H1 (cell line): ENCODE data around the gene CDIPT. TPM values are rescaled to one million over a fixed set of nuclear protein-coding genes. Genes with fewer than 3 reads are reported as not detected.

Experiments used
- CBX8 ChIP-seq: fragments of 300-800, 300-1000 bp; sonication (generic); IDR thresholded peaks from 2 replicates; pipeline ENCODE4 v1.7.1; 2016; ENCODE audit warnings: low read depth, low read length, borderline replicate concordance
- FOSL1 ChIP-seq: IDR thresholded peaks from 2 replicates; pipeline ENCODE4 v1.6.1; 2011; ENCODE audit warnings: mild to moderate bottlenecking, low read depth, low read length, moderate library complexity; ENCODE audit not compliant: insufficient read depth
- RXRA ChIP-seq: IDR thresholded peaks from 2 replicates; pipeline ENCODE4 v1.6.1; 2011; ENCODE audit warnings: low read depth, mild to moderate bottlenecking, low read length, moderate library complexity; ENCODE audit not compliant: insufficient read depth
- SIN3A ChIP-seq, 2 experiments: IDR thresholded peaks in 1 of 2; conservative IDR thresholded peaks in 1 of 2; 2 replicates each; pipeline ENCODE4 v1.6.1; 2011 to 2012; ENCODE audit warnings: low read length in 2 of 2, improper control_type of control experiment in 1 of 2, low read depth in 1 of 2, mild to moderate bottlenecking in 1 of 2
- SP1 ChIP-seq: IDR thresholded peaks from 2 replicates; pipeline ENCODE4 v1.6.1; 2011; ENCODE audit warnings: low read depth, low read length
- SP2 ChIP-seq: IDR thresholded peaks from 2 replicates; pipeline ENCODE4 v1.6.1; 2012; ENCODE audit warnings: mild to moderate bottlenecking, low read length, inconsistent platforms
- ZNF274 ChIP-seq: IDR thresholded peaks from 2 replicates; pipeline ENCODE4 v1.7.0; 2012; ENCODE audit warnings: low read length, borderline replicate concordance; ENCODE audit errors: extremely low read depth
- polyA plus RNA-seq, 7 experiments: library from polyadenylated mRNA; depleted of rRNA in 3 of 7; stranded (reverse) in 5 of 7; unstranded in 2 of 7; fragments of >200 nt in 5 of 7; fragments of 200-250 nt in 2 of 7; gene quantifications; 1 replicate in 5 of 7; 2 replicates in 1 of 7; 4 replicates in 1 of 7; pipeline versions ENCODE4 v1.2.1 to v1.2.3, GENCODE V29; 2011 to 2013; ENCODE audit warnings: missing spikeins in 2 of 7, mixed read lengths in 2 of 7
- total RNA-seq: library from RNA; stranded (reverse); fragmentation: NEBNext Ultra II Directional; extraction: Animal tissue kit (Norgen Biotek cat#: 25700); gene quantifications from 2 replicates; pipeline ENCODE4 v1.2.1, GENCODE V29; 2021
- TF ChIP-seq, protein P1 (sequence below): fragments of 300-600 bp; sonication (generic); IDR thresholded peaks from 2 replicates; pipeline ENCODE4 v1.7.1; 2012; ENCODE audit warnings: low read length, moderate library complexity, mild to moderate bottlenecking, inconsistent platforms; ENCODE audit not compliant: insufficient replicate concordance
- TF ChIP-seq, protein P2 (sequence below): IDR thresholded peaks from 2 replicates; pipeline ENCODE4 v1.6.1; 2012; ENCODE audit warnings: low read length, inconsistent platforms

CDIPT gene
- total and polyA plus RNA-seq, 2 of the 8 experiments (the other 6 are each of a cell fraction or from before 2014, with no cell fraction given), result 69.2 to 140 TPM

DNA sequence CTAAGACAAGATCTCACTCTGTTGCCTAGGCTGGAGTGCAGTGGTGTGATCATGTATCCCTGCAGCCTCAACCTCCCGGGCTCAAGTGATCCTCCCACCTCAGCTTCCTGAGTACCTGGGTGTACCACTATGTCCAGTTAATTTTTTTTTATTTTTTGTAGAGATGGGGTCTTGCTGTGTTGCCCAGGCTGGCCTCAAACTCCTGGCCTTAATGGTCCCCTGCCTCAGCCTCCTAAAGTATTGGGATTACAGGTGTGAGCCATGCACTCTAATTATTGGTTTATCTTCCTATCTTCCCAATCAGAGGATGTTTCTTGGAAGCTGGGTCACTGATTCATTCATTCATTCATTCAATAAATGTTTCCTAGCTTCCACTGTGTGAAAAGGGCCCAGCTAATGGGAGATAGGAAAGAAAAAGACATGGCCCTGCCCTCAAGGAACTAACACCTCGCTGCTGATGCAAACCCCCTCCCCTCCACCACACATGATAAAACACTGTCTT lies 45.7 kb upstream of the CDIPT start (continued):
- TF ChIP-seq, protein P1, sequence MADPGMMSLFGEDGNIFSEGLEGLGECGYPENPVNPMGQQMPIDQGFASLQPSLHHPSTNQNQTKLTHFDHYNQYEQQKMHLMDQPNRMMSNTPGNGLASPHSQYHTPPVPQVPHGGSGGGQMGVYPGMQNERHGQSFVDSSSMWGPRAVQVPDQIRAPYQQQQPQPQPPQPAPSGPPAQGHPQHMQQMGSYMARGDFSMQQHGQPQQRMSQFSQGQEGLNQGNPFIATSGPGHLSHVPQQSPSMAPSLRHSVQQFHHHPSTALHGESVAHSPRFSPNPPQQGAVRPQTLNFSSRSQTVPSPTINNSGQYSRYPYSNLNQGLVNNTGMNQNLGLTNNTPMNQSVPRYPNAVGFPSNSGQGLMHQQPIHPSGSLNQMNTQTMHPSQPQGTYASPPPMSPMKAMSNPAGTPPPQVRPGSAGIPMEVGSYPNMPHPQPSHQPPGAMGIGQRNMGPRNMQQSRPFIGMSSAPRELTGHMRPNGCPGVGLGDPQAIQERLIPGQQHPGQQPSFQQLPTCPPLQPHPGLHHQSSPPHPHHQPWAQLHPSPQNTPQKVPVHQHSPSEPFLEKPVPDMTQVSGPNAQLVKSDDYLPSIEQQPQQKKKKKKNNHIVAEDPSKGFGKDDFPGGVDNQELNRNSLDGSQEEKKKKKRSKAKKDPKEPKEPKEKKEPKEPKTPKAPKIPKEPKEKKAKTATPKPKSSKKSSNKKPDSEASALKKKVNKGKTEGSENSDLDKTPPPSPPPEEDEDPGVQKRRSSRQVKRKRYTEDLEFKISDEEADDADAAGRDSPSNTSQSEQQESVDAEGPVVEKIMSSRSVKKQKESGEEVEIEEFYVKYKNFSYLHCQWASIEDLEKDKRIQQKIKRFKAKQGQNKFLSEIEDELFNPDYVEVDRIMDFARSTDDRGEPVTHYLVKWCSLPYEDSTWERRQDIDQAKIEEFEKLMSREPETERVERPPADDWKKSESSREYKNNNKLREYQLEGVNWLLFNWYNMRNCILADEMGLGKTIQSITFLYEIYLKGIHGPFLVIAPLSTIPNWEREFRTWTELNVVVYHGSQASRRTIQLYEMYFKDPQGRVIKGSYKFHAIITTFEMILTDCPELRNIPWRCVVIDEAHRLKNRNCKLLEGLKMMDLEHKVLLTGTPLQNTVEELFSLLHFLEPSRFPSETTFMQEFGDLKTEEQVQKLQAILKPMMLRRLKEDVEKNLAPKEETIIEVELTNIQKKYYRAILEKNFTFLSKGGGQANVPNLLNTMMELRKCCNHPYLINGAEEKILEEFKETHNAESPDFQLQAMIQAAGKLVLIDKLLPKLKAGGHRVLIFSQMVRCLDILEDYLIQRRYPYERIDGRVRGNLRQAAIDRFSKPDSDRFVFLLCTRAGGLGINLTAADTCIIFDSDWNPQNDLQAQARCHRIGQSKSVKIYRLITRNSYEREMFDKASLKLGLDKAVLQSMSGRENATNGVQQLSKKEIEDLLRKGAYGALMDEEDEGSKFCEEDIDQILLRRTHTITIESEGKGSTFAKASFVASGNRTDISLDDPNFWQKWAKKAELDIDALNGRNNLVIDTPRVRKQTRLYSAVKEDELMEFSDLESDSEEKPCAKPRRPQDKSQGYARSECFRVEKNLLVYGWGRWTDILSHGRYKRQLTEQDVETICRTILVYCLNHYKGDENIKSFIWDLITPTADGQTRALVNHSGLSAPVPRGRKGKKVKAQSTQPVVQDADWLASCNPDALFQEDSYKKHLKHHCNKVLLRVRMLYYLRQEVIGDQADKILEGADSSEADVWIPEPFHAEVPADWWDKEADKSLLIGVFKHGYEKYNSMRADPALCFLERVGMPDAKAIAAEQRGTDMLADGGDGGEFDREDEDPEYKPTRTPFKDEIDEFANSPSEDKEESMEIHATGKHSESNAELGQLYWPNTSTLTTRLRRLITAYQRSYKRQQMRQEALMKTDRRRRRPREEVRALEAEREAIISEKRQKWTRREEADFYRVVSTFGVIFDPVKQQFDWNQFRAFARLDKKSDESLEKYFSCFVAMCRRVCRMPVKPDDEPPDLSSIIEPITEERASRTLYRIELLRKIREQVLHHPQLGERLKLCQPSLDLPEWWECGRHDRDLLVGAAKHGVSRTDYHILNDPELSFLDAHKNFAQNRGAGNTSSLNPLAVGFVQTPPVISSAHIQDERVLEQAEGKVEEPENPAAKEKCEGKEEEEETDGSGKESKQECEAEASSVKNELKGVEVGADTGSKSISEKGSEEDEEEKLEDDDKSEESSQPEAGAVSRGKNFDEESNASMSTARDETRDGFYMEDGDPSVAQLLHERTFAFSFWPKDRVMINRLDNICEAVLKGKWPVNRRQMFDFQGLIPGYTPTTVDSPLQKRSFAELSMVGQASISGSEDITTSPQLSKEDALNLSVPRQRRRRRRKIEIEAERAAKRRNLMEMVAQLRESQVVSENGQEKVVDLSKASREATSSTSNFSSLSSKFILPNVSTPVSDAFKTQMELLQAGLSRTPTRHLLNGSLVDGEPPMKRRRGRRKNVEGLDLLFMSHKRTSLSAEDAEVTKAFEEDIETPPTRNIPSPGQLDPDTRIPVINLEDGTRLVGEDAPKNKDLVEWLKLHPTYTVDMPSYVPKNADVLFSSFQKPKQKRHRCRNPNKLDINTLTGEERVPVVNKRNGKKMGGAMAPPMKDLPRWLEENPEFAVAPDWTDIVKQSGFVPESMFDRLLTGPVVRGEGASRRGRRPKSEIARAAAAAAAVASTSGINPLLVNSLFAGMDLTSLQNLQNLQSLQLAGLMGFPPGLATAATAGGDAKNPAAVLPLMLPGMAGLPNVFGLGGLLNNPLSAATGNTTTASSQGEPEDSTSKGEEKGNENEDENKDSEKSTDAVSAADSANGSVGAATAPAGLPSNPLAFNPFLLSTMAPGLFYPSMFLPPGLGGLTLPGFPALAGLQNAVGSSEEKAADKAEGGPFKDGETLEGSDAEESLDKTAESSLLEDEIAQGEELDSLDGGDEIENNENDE, result no peak
- TF ChIP-seq CBX8 (no peak), ZNF274 (no peak), SP1 (no peak), FOSL1 (no peak), SP2 (no peak), RXRA (no peak), SIN3A (conservative IDR thresholded peaks at IDR 0.05 in 1 of 2, IDR thresholded peaks at IDR 0.05 in 1 of 2; ENCODE audit: low read depth in 1 of 2, low read length in 2 of 2) (no peak)
- TF ChIP-seq, protein P2, sequence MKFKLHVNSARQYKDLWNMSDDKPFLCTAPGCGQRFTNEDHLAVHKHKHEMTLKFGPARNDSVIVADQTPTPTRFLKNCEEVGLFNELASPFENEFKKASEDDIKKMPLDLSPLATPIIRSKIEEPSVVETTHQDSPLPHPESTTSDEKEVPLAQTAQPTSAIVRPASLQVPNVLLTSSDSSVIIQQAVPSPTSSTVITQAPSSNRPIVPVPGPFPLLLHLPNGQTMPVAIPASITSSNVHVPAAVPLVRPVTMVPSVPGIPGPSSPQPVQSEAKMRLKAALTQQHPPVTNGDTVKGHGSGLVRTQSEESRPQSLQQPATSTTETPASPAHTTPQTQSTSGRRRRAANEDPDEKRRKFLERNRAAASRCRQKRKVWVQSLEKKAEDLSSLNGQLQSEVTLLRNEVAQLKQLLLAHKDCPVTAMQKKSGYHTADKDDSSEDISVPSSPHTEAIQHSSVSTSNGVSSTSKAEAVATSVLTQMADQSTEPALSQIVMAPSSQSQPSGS, result no peak
